K562 (cell line): ENCODE data around the gene PUM1. TPM values are rescaled to one million over a fixed set of nuclear protein-coding genes. Genes with fewer than 3 reads are reported as not detected.

Source experiments
- ATAC-seq: fragments of 200-7000 bp; cut with Tn5 transposase; 3 replicates; pipeline ENCODE4 v1.9.1; 2020; ENCODE audit warnings: moderate library complexity
- BruUV-seq: library from RNA; stranded (reverse); fragments of 400-500 nt; replicated peaks from 2 replicates; lab custom pipeline; 2021; lab: Mats Ljungman, UMichigan
- CTCF ChIA-PET: fragments of 300-600 bp; formaldehyde crosslinking; extraction: SDS; loops from one replicate; lab custom pipeline; 2021; ENCODE audit warnings: low intra/inter-chr PET ratio; lab: Yijun Ruan, JAX
- POLR2A ChIA-PET: fragments of 300-600, 350-650 bp; sonication (Branson Sonifier 250); formaldehyde crosslinking; extraction: SDS; loops from one replicate; lab custom pipeline; 2021; ENCODE audit warnings: antibody characterized with exemption, inconsistent platforms; lab: Yijun Ruan, JAX
- DNase-seq, 4 experiments: peaks; one replicate each; pipeline versions ENCODE4 v3.0.0 to v3.0.0-alpha.2; 2011 to 2018; ENCODE audit warnings: low spot score in 3 of 4, mixed read lengths in 3 of 4; ENCODE audit errors: extremely low read depth in 1 of 4
- FAIRE-seq: peaks from 2 replicates; lab custom pipeline; 2011; peaks lifted over from hg19 to GRCh38; lab: Jason Lieb, UNC
- H2AFZ ChIP-seq: 2 replicates; pipeline ENCODE4 v1.6.0; 2011; ENCODE audit warnings: low read depth, low read length, control low read depth, inconsistent platforms
- H3K27ac ChIP-seq: fragments of 200-600 bp; 3 replicates; pipeline ENCODE4 v1.8.0; 2011; ENCODE audit warnings: low read depth, mild to moderate bottlenecking, control low read depth, inconsistent platforms, low read length, moderate library complexity, mixed read lengths; ENCODE audit errors: extremely low read depth
- H3K27me3 ChIP-seq, 2 experiments: fragments of 300-600 bp in 1 of 2; 2 replicates in 1 of 2; 3 replicates in 1 of 2; pipeline versions ENCODE4 v1.6.0 to v1.8.0; 2011; ENCODE audit warnings: inconsistent platforms in 2 of 2, low read length in 2 of 2, mild to moderate bottlenecking in 1 of 2, mixed read lengths in 1 of 2, moderate library complexity in 1 of 2; ENCODE audit not compliant: control insufficient read depth in 2 of 2, insufficient read depth in 2 of 2
- H3K36me3 ChIP-seq: fragments of 300-600 bp; 3 replicates; pipeline ENCODE4 v1.8.0; 2011; ENCODE audit warnings: mild to moderate bottlenecking, low read length, inconsistent platforms; ENCODE audit not compliant: control insufficient read depth, insufficient read depth
- H3K4me1 ChIP-seq, 2 experiments: fragments of 200-600 bp in 1 of 2; replicated peaks in 1 of 2; 2 replicates in 1 of 2; 3 replicates in 1 of 2; pipeline versions ENCODE4 v1.5.1 to v1.8.0; 2011; ENCODE audit warnings: inconsistent platforms in 2 of 2, low read length in 2 of 2, mild to moderate bottlenecking in 1 of 2, mixed read lengths in 1 of 2, moderate library complexity in 1 of 2; ENCODE audit not compliant: control insufficient read depth in 2 of 2, insufficient read depth in 2 of 2
- H3K4me2 ChIP-seq: 2 replicates; pipeline ENCODE4 v1.6.1; 2011; ENCODE audit warnings: low read length, control low read depth, inconsistent platforms, mixed read lengths; ENCODE audit not compliant: insufficient read depth
- H3K4me3 ChIP-seq: fragments of 200-600 bp; sonication (generic), shearing (Covaris generic); 2 replicates; pipeline ENCODE4 v1.5.1; 2016; ENCODE audit warnings: control low read depth, inconsistent platforms
- H3K79me2 ChIP-seq: fragments of 200-600 bp; 3 replicates; pipeline ENCODE4 v1.8.0; 2011; ENCODE audit warnings: low read length, inconsistent platforms; ENCODE audit not compliant: control insufficient read depth, insufficient read depth
- H3K9ac ChIP-seq, 2 experiments: 2 replicates each; pipeline versions ENCODE4 v1.6.0 to v1.6.1; 2011; ENCODE audit warnings: low read depth in 2 of 2, low read length in 2 of 2, control low read depth in 1 of 2, inconsistent platforms in 1 of 2, mild to moderate bottlenecking in 1 of 2, mixed read lengths in 1 of 2; ENCODE audit not compliant: insufficient read depth in 1 of 2
- H3K9me1 ChIP-seq: one replicate; pipeline ENCODE4 v1.6.0; 2011; ENCODE audit warnings: inconsistent platforms, mild to moderate bottlenecking, low read length, moderate library complexity; ENCODE audit not compliant: control insufficient read depth, insufficient read depth
- H3K9me3 ChIP-seq: replicated peaks from 2 replicates; pipeline ENCODE4 v1.5.1; 2011; ENCODE audit warnings: low read depth, low read length, inconsistent platforms; ENCODE audit not compliant: control insufficient read depth, insufficient read depth
- H4K20me1 ChIP-seq: replicated peaks from 2 replicates; pipeline ENCODE4 v1.6.1; 2011; ENCODE audit warnings: low read length, inconsistent platforms, mixed read lengths; ENCODE audit not compliant: control insufficient read depth, insufficient read depth
- ASH1L ChIP-seq: fragments of 450-650 bp; IDR thresholded peaks from 2 replicates; pipeline ENCODE4 v1.6.1; 2018; ENCODE audit warnings: borderline replicate concordance, mild to moderate bottlenecking, low read depth; ENCODE audit not compliant: partially characterized antibody
- BDP1 ChIP-seq: IDR thresholded peaks from 3 replicates; pipeline ENCODE4 v1.6.1; 2011; ENCODE audit not compliant: insufficient read length, insufficient read depth
- EHMT2 ChIP-seq: fragments of 450-650 bp; IDR thresholded peaks from 2 replicates; pipeline ENCODE4 v1.6.1; 2018; ENCODE audit warnings: antibody characterized with exemption
- HDAC2 ChIP-seq: fragments of 450-650 bp; IDR thresholded peaks from 2 replicates; pipeline ENCODE4 v1.6.1; 2016; ENCODE audit warnings: mild to moderate bottlenecking
- HMG20A ChIP-seq: fragments of 450-650 bp; formaldehyde crosslinking; conservative IDR thresholded peaks from 2 replicates; pipeline ENCODE4 v1.4.0; 2020; ENCODE audit warnings: mild to moderate bottlenecking, mixed read lengths
- MAFF ChIP-seq: IDR thresholded peaks from 2 replicates; pipeline ENCODE4 v1.6.1; 2012; ENCODE audit warnings: low read length, improper control_type of control experiment
- MAFG ChIP-seq: fragments of 450-650 bp; conservative IDR thresholded peaks from 2 replicates; pipeline ENCODE4 v1.6.1; 2016; ENCODE audit warnings: missing genetic modification characterization, missing compliant biosample characterization
- NFE2L1 ChIP-seq: fragments of 450-650 bp; IDR thresholded peaks from 2 replicates; pipeline ENCODE4 v1.6.1; 2016; ENCODE audit warnings: missing genetic modification characterization, low read depth, mild to moderate bottlenecking, missing compliant biosample characterization, moderate library complexity, borderline replicate concordance
- RBM22 ChIP-seq: fragments of 200-400 bp; formaldehyde crosslinking; IDR thresholded peaks from 2 replicates; pipeline ENCODE4 v1.6.1; 2018; ENCODE audit warnings: low read length, low read depth; ENCODE audit not compliant: poor library complexity, severe bottlenecking
- SLC30A9 ChIP-seq: fragments of 250-450 bp; sonication (Bioruptor Pico); IDR thresholded peaks from 2 replicates; pipeline ENCODE4 v1.8.0; 2022; ENCODE audit warnings: mild to moderate bottlenecking, moderate library complexity
- SRF ChIP-seq, 2 experiments: fragments of 250-450, 450-650 bp in 1 of 2; sonication (Bioruptor Pico) in 1 of 2; sonication (generic) in 1 of 2; formaldehyde crosslinking; IDR thresholded peaks; 2 replicates each; pipeline versions ENCODE4 v1.5.0 to v1.5.1; 2020 to 2022; ENCODE audit warnings: mild to moderate bottlenecking in 1 of 2, missing genetic modification reagents in 1 of 2
- ZNF217 ChIP-seq: sonication (generic); formaldehyde crosslinking; IDR thresholded peaks from 2 replicates; pipeline ENCODE4 v1.8.0; 2022; ENCODE audit warnings: mild to moderate bottlenecking, missing genetic modification reagents
- WGBS: fragments of 100-300 bp; shearing (Covaris generic); methylation state at CpG from one replicate; pipeline ENCODE4 v1.1.6; 2016; ENCODE audit warnings: low coverage, mixed read lengths; ENCODE audit not compliant: insufficient coverage; ENCODE audit errors: missing lambda C conversion rate; 5-methylcytosine and 5-hydroxymethylcytosine counted together
- in situ Hi-C: fragments of 300-500 bp; cut with MboI; formaldehyde crosslinking; loops from 4 replicates; pipeline ENCODE4 v1.15.0; 2018; ENCODE audit warnings: inconsistent platforms, mixed read lengths
- intact Hi-C: fragments of 100-400 bp; cut with micrococcal nuclease; formaldehyde crosslinking; loops from 2 replicates; pipeline ENCODE4 v1.14.2; 2022
- polyA plus RNA-seq, 8 experiments: library from polyadenylated mRNA; depleted of rRNA in 4 of 8; stranded (reverse) in 5 of 8; unstranded in 3 of 8; fragments of >200 nt; fragmentation: Nextera tagmentation in 2 of 8; fragmentation: Illumina TruSeq in 1 of 8; extraction: Ambion mirVana in 2 of 8; extraction: Trizol in 1 of 8; gene quantifications; 2 replicates each; pipeline versions ENCODE4 v1.2.1 to v1.2.3, GENCODE V29; 2011 to 2014; ENCODE audit warnings: inconsistent platforms in 1 of 8, missing spikeins in 1 of 8
- total RNA-seq, 7 experiments: library from RNA; depleted of rRNA in 6 of 7; stranded (reverse); fragments of >200 nt in 6 of 7; fragmentation: Illumina TruSeq in 2 of 7; extraction: Trizol in 2 of 7; gene quantifications; 2 replicates each; pipeline versions ENCODE4 v1.2.1 to v1.2.3, GENCODE V29; 2011 to 2021; ENCODE audit warnings: low replicate concordance in 1 of 7
- TF ChIP-seq, protein P1 (sequence below): sonication (generic); formaldehyde crosslinking; IDR thresholded peaks from 2 replicates; pipeline ENCODE4 v1.8.1; 2023; ENCODE audit warnings: missing genetic modification reagents, mild to moderate bottlenecking, borderline replicate concordance
- TF ChIP-seq, protein P2 (sequence below): fragments of 250-450 bp; sonication (Bioruptor Pico); IDR thresholded peaks from 2 replicates; pipeline ENCODE4 v1.5.0; 2021; ENCODE audit warnings: mild to moderate bottlenecking, moderate library complexity

Gene PUM1
- total and polyA plus RNA-seq, 9 of the 15 experiments (the other 6 are each of a cell fraction or from before 2014, with no cell fraction given): 37.7 to 104 (median 55.7) TPM

DNA sequence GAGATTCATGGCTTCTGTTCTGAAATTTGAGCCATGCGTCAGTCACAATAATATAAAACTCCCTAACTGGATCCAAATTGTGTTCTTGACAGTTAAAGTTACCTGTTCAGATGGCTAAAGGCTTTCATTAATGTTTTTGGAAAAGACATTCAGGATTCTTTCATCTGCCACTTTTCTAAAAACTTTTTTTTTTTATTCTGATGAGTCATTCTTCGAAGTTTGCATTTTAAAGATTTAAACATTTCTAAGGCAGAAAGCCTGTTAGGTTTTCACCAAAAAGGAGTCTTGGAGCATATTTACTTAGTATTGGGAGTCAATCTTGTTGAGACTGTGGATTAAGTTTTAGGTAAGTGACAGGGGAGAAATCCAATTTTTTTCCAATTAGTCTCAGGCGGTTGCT lies 138.1 kb downstream of the PUM1 start:
- intact Hi-C loops: no loop called here
- no peak for FAIRE-seq
- CTCF ChIA-PET: interaction anchor here (1.2 to 3.7 kb wide), 2 partner anchors 125 to 145 kb away, joined by 4 to 26 read pairs; no protein-coding TSS in a partner anchor
- peak; percentile 77; the same call in 1 of the 2 replicates for TF ChIP-seq NFE2L1 (tag)
- TF ChIP-seq SRF (CRISPR knock-in tag; IDR thresholded peaks at IDR 0.05): no peak
- TF ChIP-seq HDAC2: no peak
- no peak for TF ChIP-seq SLC30A9
- no peak for TF ChIP-seq EHMT2
- peak; percentile 29 for TF ChIP-seq MAFF
- no peak for TF ChIP-seq ZNF217 (CRISPR knock-in tag)
- TF ChIP-seq, protein P1, sequence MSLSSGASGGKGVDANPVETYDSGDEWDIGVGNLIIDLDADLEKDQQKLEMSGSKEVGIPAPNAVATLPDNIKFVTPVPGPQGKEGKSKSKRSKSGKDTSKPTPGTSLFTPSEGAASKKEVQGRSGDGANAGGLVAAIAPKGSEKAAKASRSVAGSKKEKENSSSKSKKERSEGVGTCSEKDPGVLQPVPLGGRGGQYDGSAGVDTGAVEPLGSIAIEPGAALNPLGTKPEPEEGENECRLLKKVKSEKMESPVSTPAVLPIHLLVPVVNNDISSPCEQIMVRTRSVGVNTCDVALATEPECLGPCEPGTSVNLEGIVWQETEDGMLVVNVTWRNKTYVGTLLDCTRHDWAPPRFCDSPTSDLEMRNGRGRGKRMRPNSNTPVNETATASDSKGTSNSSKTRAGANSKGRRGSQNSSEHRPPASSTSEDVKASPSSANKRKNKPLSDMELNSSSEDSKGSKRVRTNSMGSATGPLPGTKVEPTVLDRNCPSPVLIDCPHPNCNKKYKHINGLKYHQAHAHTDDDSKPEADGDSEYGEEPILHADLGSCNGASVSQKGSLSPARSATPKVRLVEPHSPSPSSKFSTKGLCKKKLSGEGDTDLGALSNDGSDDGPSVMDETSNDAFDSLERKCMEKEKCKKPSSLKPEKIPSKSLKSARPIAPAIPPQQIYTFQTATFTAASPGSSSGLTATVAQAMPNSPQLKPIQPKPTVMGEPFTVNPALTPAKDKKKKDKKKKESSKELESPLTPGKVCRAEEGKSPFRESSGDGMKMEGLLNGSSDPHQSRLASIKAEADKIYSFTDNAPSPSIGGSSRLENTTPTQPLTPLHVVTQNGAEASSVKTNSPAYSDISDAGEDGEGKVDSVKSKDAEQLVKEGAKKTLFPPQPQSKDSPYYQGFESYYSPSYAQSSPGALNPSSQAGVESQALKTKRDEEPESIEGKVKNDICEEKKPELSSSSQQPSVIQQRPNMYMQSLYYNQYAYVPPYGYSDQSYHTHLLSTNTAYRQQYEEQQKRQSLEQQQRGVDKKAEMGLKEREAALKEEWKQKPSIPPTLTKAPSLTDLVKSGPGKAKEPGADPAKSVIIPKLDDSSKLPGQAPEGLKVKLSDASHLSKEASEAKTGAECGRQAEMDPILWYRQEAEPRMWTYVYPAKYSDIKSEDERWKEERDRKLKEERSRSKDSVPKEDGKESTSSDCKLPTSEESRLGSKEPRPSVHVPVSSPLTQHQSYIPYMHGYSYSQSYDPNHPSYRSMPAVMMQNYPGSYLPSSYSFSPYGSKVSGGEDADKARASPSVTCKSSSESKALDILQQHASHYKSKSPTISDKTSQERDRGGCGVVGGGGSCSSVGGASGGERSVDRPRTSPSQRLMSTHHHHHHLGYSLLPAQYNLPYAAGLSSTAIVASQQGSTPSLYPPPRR (CRISPR knock-in tag): no peak
- TF ChIP-seq RBM22: no peak
- peak; percentile 77 for TF ChIP-seq MAFG (tag)
- TF ChIP-seq ASH1L: no peak
- TF ChIP-seq HMG20A (CRISPR knock-in tag): no peak
- TF ChIP-seq BDP1: no peak
- TF ChIP-seq, protein P2, sequence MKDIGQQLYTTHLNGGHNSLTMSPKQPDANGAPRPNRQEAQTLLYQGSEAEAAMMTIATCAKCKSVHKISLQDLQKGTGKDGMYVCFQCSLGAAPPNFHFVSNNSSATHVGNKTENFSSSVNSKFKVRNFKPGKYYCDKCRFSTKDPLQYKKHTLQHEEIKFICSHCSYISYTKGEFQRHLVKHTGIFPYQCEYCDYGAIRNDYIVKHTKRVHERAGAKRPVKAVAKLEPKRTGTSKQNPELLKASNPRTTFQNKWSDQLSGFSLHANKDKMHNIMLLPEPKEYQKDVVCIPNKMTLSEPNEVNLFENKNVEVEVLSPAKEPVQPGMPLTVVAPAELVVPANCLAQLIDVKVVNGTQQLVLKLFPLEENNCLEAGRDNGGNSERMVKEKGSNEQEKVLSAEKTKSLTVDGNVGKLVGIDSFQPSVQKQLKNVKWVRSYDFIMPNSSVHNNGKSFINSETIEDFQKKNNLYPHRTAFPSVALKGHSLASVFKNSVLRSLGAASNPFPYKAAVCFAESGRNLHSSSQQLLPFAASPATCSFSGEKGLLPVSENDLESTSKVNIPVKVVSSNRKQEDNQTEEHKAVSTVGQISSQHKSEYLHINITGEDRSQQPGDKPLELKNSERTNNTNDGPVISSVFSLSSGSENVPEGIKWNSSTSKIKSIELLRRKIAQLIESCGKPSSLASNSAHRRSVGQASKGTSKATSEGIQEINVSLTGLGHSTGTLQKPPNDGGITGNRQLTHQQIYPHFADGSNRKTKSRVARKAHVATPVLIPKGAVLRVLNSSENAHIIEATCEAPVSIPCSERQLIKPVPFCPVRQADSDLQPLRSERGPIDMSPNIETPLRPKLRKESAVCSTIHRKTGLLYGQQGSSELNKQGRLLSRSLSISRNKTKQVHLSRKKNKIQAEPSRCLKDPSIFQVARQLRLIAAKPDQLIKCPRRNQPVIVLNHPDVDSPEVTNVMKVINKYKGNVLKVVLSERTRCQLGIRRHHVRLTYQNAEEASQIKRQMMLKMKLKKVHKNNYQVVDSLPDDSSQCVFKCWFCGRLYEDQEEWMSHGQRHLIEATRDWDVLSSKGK: no peak

More for the DNA sequence above, 138.1 kb downstream of the PUM1 start:
- BruUV-seq: no TSS peak
- 60% methylated on average over 3 of the region's 3 CpGs for WGBS
- Histone ChIP-seq H3K27ac (no peak overlapping the region), H3K4me3 (no peak overlapping the region), H3K9me1 (no peaks in the 10 kb centered on the region), H3K9me3 (no peaks in the 10 kb centered on the region), H3K79me2 (no peaks in the 10 kb centered on the region), H3K36me3 (peaks cover 14% of the 10 kb centered on the region; the same call in 1 of the 3 replicates), H4K20me1 (no peaks in the 10 kb centered on the region), H3K4me1 (peaks cover 0 to 3% of the 10 kb centered on the region in 2 experiments; a peak in 2 of 5 replicates), H3K4me2 (no peak overlapping the region), H2AFZ (no peak overlapping the region), H3K27me3 (no peaks in the 10 kb centered on the region), H3K9ac (no peak overlapping the region)
- DNase-seq (no peak), ATAC-seq (no peak)
- in situ Hi-C loops: no loop called here
- POLR2A ChIA-PET: interaction anchor here (0.6 to 1.0 kb wide), 2 partner anchors 30 to 60 kb away, joined by 3 to 4 read pairs; no protein-coding TSS in a partner anchor
